ENCODE results near the gene ROBO1. TPM values are rescaled to one million over a fixed set of nuclear protein-coding genes. Genes with fewer than 3 reads are reported as not detected.
A peak's percentile ranks its signal among the peaks of the same experiment; 100 is the strongest.

ROBO1 gene
- total and polyA plus RNA-seq, 2 of the 13 experiments (the other 11 are each of a cell fraction or from before 2014, with no cell fraction given): 52.2 to 71.0 TPM

DNA sequence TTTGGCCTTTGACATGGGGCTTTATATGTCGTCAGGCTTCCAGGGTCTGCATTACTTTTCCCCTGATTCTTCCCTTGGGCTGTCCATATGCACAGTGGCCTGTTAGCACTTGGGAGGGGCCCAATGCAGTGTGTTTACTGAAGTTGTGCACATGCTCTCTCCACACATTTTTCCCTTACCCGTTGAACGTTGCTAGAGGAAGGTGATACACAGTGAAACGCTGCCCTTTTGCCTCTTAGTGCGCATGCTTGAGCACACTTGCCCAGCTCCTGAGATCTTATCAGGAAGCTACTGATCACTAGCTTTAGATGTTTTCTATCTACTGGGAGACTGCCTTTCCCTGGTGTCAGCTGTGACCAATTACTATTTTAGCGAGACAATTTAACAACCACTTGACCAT is 1198.0 kb downstream of the ROBO1 start:
- no peaks in the 10 kb centered on the region for H3K79me2 ChIP-seq (ENCODE audit: insufficient read depth, low read length)
- H3K27ac ChIP-seq (ENCODE audit: extremely low read length, insufficient read depth, low read length): no peak overlapping the region
- no peaks in the 10 kb centered on the region for H4K20me1 ChIP-seq (ENCODE audit: insufficient read depth, low read length)
- FAIRE-seq: no peak
- ChIA-PET CTCF (ENCODE audit: low intra/inter-chr PET ratio, low total read pairs) (no interaction called here), POLR2A (no interaction called here)
- no peaks in the 10 kb centered on the region for H3K36me3 ChIP-seq (replicated peaks in 1 of 2; ENCODE audit: control insufficient read depth in 1 of 2, insufficient read depth in 2 of 2, low read length in 2 of 2)
- WGBS (ENCODE audit: low lambda C conversion rate): 20% methylated on average over 6 of the region's 6 CpGs
- no TSS peak for BruUV-seq (replicated peaks)
- no peak overlapping the region for H3K4me3 ChIP-seq (replicated peaks in 1 of 3; ENCODE audit: insufficient read depth in 1 of 3, low read depth in 2 of 3, low read length in 3 of 3)
- peaks cover 0 to 2% of the 10 kb centered on the region in 2 experiments; a peak in 2 of 5 replicates for H3K27me3 ChIP-seq (ENCODE audit: control insufficient read depth in 1 of 2, insufficient read depth in 2 of 2, low read length in 2 of 2)
- peak; percentile 17 for DNase-seq (ENCODE audit: low spot score)
- TF ChIP-seq EHMT2 (IDR thresholded peaks at IDR 0.05; ENCODE audit: borderline replicate concordance, low read depth, low read length): no peak
- no peak for TF ChIP-seq ZNF503 (CRISPR knock-in tag; IDR thresholded peaks at IDR 0.05)
- no peak for TF ChIP-seq SP4 (CRISPR knock-in tag; IDR thresholded peaks at IDR 0.05)
- TF ChIP-seq, protein P1, sequence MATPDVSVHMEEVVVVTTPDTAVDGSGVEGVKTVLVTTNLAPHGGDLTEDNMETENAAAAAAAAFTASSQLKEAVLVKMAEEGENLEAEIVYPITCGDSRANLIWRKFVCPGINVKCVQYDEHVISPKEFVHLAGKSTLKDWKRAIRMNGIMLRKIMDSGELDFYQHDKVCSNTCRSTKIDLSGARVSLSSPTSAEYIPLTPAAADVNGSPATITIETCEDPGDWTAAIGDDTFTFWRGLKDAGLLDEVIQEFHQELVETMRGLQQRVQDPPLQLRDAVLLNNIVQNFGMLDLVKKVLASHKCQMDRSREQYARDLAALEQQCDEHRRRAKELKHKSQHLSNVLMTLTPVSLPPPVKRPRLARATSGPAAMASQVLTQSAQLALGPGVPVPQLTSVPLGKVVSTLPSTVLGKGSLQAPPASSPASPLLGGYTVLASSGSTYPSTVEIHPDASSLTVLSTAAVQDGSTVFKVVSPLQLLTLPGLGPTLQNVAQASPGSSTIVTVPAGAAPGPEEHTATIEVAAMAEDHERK (CRISPR knock-in tag; IDR thresholded peaks at IDR 0.05; ENCODE audit: low read depth): no peak
- no peak for TF ChIP-seq ZFP36L2 (CRISPR knock-in tag; IDR thresholded peaks at IDR 0.05)
- no peak for TF ChIP-seq IKZF4 (CRISPR knock-in tag; IDR thresholded peaks at IDR 0.05; ENCODE audit: borderline replicate concordance, low read depth, not compliant biosample characterization)
- no peak for TF ChIP-seq NPAS2 (CRISPR knock-in tag; IDR thresholded peaks at IDR 0.05; ENCODE audit: borderline replicate concordance)
- no peak for TF ChIP-seq ZNF501 (CRISPR knock-in tag; IDR thresholded peaks at IDR 0.05)
- no peak for TF ChIP-seq ZNF17 (CRISPR knock-in tag; IDR thresholded peaks at IDR 0.05)
- TF ChIP-seq ZNF615 (CRISPR knock-in tag; IDR thresholded peaks at IDR 0.05; ENCODE audit: borderline replicate concordance): no peak
- no peak for TF ChIP-seq ZBTB7B (CRISPR knock-in tag; IDR thresholded peaks at IDR 0.05)
- no peak for TF ChIP-seq PHF20 (CRISPR knock-in tag; IDR thresholded peaks at IDR 0.05)
- TF ChIP-seq, protein P2, sequence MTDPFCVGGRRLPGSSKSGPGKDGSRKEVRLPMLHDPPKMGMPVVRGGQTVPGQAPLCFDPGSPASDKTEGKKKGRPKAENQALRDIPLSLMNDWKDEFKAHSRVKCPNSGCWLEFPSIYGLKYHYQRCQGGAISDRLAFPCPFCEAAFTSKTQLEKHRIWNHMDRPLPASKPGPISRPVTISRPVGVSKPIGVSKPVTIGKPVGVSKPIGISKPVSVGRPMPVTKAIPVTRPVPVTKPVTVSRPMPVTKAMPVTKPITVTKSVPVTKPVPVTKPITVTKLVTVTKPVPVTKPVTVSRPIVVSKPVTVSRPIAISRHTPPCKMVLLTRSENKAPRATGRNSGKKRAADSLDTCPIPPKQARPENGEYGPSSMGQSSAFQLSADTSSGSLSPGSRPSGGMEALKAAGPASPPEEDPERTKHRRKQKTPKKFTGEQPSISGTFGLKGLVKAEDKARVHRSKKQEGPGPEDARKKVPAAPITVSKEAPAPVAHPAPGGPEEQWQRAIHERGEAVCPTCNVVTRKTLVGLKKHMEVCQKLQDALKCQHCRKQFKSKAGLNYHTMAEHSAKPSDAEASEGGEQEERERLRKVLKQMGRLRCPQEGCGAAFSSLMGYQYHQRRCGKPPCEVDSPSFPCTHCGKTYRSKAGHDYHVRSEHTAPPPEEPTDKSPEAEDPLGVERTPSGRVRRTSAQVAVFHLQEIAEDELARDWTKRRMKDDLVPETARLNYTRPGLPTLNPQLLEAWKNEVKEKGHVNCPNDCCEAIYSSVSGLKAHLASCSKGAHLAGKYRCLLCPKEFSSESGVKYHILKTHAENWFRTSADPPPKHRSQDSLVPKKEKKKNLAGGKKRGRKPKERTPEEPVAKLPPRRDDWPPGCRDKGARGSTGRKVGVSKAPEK (CRISPR knock-in tag; IDR thresholded peaks at IDR 0.05; ENCODE audit: borderline replicate concordance): no peak
- no peak for TF ChIP-seq FOXA3 (CRISPR knock-in tag; IDR thresholded peaks at IDR 0.05)
- TF ChIP-seq ZNF557 (CRISPR knock-in tag; IDR thresholded peaks at IDR 0.05): no peak
- no peak for TF ChIP-seq PHB2 (IDR thresholded peaks at IDR 0.05; ENCODE audit: partially characterized antibody)
- no peak overlapping the region for H2AFZ ChIP-seq (ENCODE audit: low read length)
- in situ Hi-C loops (cut with HindIII; ENCODE audit: extremely low pct_ligation_motif_present, low pct_unique_long_range_greater_than_20kb): no loop called here
- peak; percentile 78 for ATAC-seq
- no peak overlapping the region for H3K4me2 ChIP-seq (ENCODE audit: low read depth, low read length)
- intact Hi-C loops (cut with micrococcal nuclease; ENCODE audit: unreplicated experiment): no loop called here
- H3K9ac ChIP-seq (ENCODE audit: insufficient read depth, low read depth, low read length): no peak overlapping the region
- H3K4me1 ChIP-seq (ENCODE audit: insufficient read depth, low read length): no peaks in the 10 kb centered on the region
- no peaks in the 10 kb centered on the region for H3K9me3 ChIP-seq (ENCODE audit: low read length)
